HL-60 (cell line): ENCODE measurements around the gene SERPINE1.
"Not testable (repeated sequence)": the region's sequence is repeated elsewhere in the genome, so short reads cannot be mapped to it uniquely, and the experiment has no call there.

Experiments used
- DNase-seq, 2 experiments: peaks; one replicate each; pipeline ENCODE4 v3.0.0-alpha.2; 2010 to 2020; ENCODE audit warnings: low read depth in 1 of 2, low spot score in 1 of 2
- H3K27ac ChIP-seq: fragments of 250-450 bp; sonication (Bioruptor Pico); replicated peaks from 2 replicates; pipeline ENCODE4 v1.5.1; 2020; ENCODE audit warnings: mild to moderate bottlenecking, moderate library complexity
- H3K27me3 ChIP-seq: fragments of 250-450 bp; sonication (Bioruptor Pico); 2 replicates; pipeline ENCODE4 v1.5.1; 2021; ENCODE audit warnings: mild to moderate bottlenecking, moderate library complexity; ENCODE audit not compliant: insufficient read depth, poor library complexity, severe bottlenecking
- H3K4me3 ChIP-seq: replicated peaks from 2 replicates; pipeline ENCODE4 v1.5.1; 2011; ENCODE audit warnings: mild to moderate bottlenecking, control low read depth, low read length; ENCODE audit not compliant: insufficient read depth
- CTCF ChIP-seq: IDR thresholded peaks from one replicate; pipeline ENCODE4 v1.5.1; 2011; ENCODE audit warnings: low read length, control low read depth, inconsistent platforms; ENCODE audit not compliant: insufficient read depth
- GABPA ChIP-seq: IDR thresholded peaks from 2 replicates; pipeline ENCODE4 v1.6.1; 2012; ENCODE audit warnings: low read depth
- POLR2AphosphoS5 ChIP-seq: IDR thresholded peaks from 2 replicates; pipeline ENCODE4 v1.6.1; 2012; ENCODE audit warnings: low read depth
- REST ChIP-seq: IDR thresholded peaks from 2 replicates; pipeline ENCODE4 v1.6.1; 2012; ENCODE audit warnings: low read depth; ENCODE audit not compliant: insufficient replicate concordance
- SPI1 ChIP-seq: IDR thresholded peaks from 2 replicates; pipeline ENCODE4 v1.6.1; 2012; ENCODE audit warnings: low read depth, mild to moderate bottlenecking, borderline replicate concordance

Gene SERPINE1

GRCh38 chr7:101102026-101102425, 24.9 kb upstream of the SERPINE1 start:
- DNase-seq = no peak
- Histone ChIP-seq H3K27me3 (no peaks in the 10 kb centered on the region), H3K4me3 (no peak overlapping the region), H3K27ac (no peak overlapping the region)
- TF ChIP-seq CTCF (no peak), POLR2AphosphoS5 (no peak), GABPA (no peak), SPI1 (no peak), REST (no peak)

DNA sequence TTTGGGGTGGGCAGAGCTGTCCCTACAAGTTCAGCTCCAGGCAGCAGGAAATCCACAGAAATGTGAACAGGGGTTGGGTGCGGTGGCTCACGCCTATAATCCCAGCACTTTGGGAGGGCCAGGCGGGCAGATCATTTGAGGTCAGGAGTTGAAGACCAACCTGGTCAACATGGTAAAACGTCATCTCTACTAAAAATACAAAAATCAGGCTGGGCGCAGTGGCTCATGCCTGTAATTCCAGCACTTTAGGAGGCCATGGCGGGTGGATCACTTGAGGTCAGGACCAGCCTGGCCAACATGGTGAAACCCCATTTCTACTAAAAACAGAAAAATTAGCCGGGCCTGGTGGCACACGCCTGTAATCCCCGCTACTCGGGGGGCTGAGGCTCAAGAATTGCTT, 23.2 kb upstream of the SERPINE1 start:
- H3K4me3 ChIP-seq, H3K27ac ChIP-seq, DNase-seq, H3K27me3 ChIP-seq: not testable (repeated sequence)

DNA sequence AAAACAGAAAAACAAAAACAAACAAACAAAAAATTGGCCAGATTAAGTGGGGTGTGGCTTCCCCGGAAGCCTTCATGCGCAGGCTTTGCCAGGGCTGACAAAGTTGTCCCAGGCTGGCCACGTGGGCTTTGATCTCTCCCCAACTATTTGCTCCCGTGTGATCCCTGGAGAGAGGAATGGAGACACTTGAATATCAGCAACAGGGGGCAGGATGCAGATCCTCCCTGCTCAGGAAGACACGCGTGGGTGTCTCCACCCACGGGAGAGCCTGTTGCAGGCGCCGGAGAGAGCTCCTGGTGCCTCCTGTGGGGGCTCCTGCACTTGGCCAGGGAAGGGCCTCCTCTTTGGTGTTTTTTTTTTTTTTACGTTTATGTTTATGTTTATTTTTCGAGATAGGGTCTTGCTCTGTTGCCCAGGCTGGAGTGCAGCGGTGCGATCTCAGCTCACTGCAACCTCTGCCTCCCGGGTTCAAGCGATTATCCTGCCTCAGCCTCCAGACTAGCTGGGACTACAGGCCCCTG, 22.7 kb upstream of the SERPINE1 start:
- Histone ChIP-seq H3K27me3 (no peaks in the 10 kb centered on the region), H3K4me3 (no peak overlapping the region), H3K27ac (no peak overlapping the region)
- DNase-seq = no peak
- TF ChIP-seq SPI1 = no peak
- TF ChIP-seq REST = no peak
- TF ChIP-seq POLR2AphosphoS5 = no peak
- no peak for TF ChIP-seq GABPA
- TF ChIP-seq CTCF = no peak

- no peaks in the 10 kb centered on the region for H3K27me3 ChIP-seq
- H3K4me3 ChIP-seq = no peak overlapping the region
- no peak for DNase-seq
- H3K27ac ChIP-seq = no peak overlapping the region
- TF ChIP-seq REST (no peak), SPI1 (no peak), POLR2AphosphoS5 (no peak), GABPA (no peak), CTCF (no peak)
These were observed 22.1 kb upstream of the SERPINE1 start for GRCh38 chr7:101104799-101105198.

DNA sequence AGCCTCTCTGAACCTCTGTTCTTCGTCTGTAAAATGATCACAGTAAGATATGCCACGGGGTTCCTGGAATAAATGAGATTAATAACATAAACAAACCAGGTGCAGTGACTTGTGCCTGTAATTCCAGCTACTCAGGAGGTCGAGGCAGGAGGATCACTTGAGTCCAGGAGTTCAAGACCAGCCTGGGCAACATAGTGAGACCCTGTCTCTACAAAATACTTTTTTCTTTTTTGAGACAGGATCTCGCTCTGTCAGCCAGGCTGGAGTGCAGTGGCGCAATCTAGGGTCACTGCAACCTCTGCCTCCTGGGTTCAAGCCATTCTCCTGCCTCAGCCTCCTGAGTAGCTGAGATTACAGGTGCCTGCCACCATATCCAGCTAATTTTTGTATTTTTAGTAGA, 21.7 kb upstream of the SERPINE1 start:
- not testable (repeated sequence) for DNase-seq

More for the DNA sequence above, 21.7 kb upstream of the SERPINE1 start:
- not testable (repeated sequence) for H3K27ac ChIP-seq, H3K4me3 ChIP-seq, H3K27me3 ChIP-seq
